Measurements from ENCODE around the gene NUMBL. TPM values are rescaled to one million over a fixed set of nuclear protein-coding genes. Genes with fewer than 3 reads are reported as not detected.

NUMBL gene
- total RNA-seq, 4 donors from 2014 or later: 5.5 to 16.7 (median 14.1) TPM

- Histone ChIP-seq H3K4me3 (peak overlapping the region; percentile 64 to 90 (median 85)), H3K27me3 (no peaks in the 10 kb centered on the region), H3K9me3 (no peaks in the 10 kb centered on the region), H3K4me1 (peaks cover 39 to 50% of the 10 kb centered on the region in 2 donors), H3K36me3 (peaks cover 0 to 8% of the 10 kb centered on the region in 2 donors), H3K27ac (peak overlapping the region; percentile 89 to 98 (median 92))
- intact Hi-C loops (cut with DNase I; ENCODE audit: low total_unique reads) (loop anchor here (5.0 to 10.0 kb wide), 2 partner anchors 273 to 295 kb away; partner anchors contain the start of gene SERTAD3), in situ Hi-C loops (cut with MboI; ENCODE audit: low sequenced_read_pairs in 4 of 4) (no loop called here)
- DNase-seq: peak in 1 of 2 donors; percentile 46
- ATAC-seq: no peak
- TF ChIP-seq POLR2A (IDR thresholded peaks at IDR 0.05) (no peak), CTCF (IDR thresholded peaks at IDR 0.05 in 4 of 5, conservative IDR thresholded peaks at IDR 0.05 in 1 of 5) (no peak)
These were observed 27.0 kb upstream of the NUMBL start for GRCh38 chr19:40717325-40717879.

DNA sequence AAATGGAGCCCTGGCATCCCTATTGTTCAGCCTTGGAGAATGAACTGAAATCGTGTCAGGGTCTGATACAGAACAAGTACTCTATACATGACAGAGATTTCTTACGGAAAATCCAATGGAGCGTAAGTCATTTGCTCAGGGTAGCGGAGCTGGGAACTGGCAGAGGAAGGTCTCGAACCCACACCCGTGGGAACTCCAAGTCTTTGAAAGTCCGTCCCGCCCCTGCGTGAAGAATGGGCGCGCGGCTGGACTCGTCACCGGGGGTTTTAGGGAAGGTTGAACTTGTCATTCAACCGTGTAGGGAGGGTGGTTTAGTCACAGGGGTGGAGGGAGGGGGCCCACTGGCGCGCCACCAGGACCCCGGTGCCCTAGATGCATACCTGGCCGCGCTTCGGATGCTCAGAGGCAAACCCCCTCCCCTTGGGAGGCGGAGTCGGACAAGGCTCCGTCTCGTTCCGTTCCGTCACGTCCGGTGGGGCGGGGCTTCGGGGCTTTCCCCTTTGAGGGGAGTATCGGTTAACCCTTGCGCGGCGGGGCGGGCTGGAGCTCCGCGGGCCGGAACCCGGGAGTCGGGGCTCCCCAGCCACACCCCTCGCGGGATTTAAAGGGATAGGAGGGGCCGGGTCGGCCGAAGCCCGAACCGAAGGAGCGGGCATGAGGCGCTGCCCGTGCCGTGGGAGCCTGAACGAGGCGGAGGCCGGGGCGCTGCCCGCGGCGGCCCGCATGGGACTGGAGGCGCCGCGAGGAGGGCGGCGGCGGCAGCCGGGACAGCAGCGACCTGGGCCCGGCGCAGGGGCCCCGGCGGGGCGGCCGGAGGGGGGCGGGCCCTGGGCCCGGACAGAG, 26.3 kb upstream of the NUMBL start, which contains the start of the genes COQ8B and ITPKC:
Gene COQ8B (minus strand): TSS at position 405 of the 843 bp plus-strand sequence. CDS start 2,254 bp downstream, outside the sequence.
Gene ITPKC (plus strand): TSS at position 631 of the 843 bp plus-strand sequence. CDS start 24 bp downstream, at position 655.
- ATAC-seq (peak; percentile 67 to 68), DNase-seq (peak; percentile 98 to 99)
- TF ChIP-seq CTCF (IDR thresholded peaks at IDR 0.05 in 4 of 5, conservative IDR thresholded peaks at IDR 0.05 in 1 of 5) (peak in 2 of 5 experiments; percentile 34 to 47), POLR2A (IDR thresholded peaks at IDR 0.05) (peak; percentile 93 to 94)
- peak within 1 kb of the TSS; percentile 64 to 90 (median 85) for H3K4me3 ChIP-seq
- H3K27ac ChIP-seq: peak within 1 kb of the TSS; percentile 89 to 98 (median 92)
- H3K9me3 ChIP-seq: no peaks in the 10 kb centered on the region
- H3K4me1 ChIP-seq: peaks cover 35 to 46% of the 10 kb centered on the region in 2 donors
- in situ Hi-C loops (cut with MboI; ENCODE audit: low sequenced_read_pairs in 4 of 4): no loop called here
- intact Hi-C loops (cut with DNase I; ENCODE audit: low total_unique reads): loop anchor here (1.0 to 10.0 kb wide), 3 partner anchors 83 to 294 kb away; partner anchors contain the start of genes EGLN2 and SERTAD3
- peaks cover 0 to 12% of the 10 kb centered on the region in 2 donors for H3K36me3 ChIP-seq
- no peaks in the 10 kb centered on the region for H3K27me3 ChIP-seq

DNA sequence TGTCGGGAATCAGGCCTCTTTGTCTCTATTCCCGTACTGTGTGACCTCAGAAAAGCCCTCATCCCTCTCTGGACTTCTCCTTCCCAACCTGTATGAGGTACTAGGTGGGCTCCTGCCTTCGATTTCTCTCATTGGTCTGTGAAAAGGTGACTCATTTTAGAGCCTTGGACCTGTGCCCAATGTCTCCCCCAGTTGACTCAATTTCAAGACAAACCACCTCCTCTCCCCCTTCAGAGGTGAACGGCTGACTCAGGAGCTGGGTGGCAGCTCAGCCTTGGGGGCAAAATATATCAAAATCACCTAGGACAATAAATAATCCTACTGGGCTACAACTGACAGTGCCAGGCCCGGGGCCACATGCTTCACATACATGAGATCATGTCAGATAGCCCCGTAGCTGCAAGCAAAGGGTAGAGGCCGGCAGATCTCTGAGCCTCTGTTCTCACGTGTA, 25.6 kb upstream of the NUMBL start:
- peak overlapping the region; percentile 64 to 90 (median 85) for H3K4me3 ChIP-seq
- H3K27me3 ChIP-seq: no peaks in the 10 kb centered on the region
- in situ Hi-C loops (cut with MboI; ENCODE audit: low sequenced_read_pairs in 4 of 4) (no loop called here), intact Hi-C loops (cut with DNase I; ENCODE audit: low total_unique reads) (loop anchor here (1.0 to 10.0 kb wide), 3 partner anchors 83 to 294 kb away; partner anchors contain the start of genes EGLN2 and SERTAD3)
- H3K4me1 ChIP-seq: peaks cover 28 to 40% of the 10 kb centered on the region in 2 donors
- TF ChIP-seq CTCF (IDR thresholded peaks at IDR 0.05 in 4 of 5, conservative IDR thresholded peaks at IDR 0.05 in 1 of 5): no peak
- no peak for TF ChIP-seq POLR2A (IDR thresholded peaks at IDR 0.05)
- peak overlapping the region; percentile 89 to 98 (median 92) for H3K27ac ChIP-seq
- ATAC-seq (no peak), DNase-seq (no peak)
- no peaks in the 10 kb centered on the region for H3K9me3 ChIP-seq
- peaks cover 0 to 18% of the 10 kb centered on the region in 2 donors for H3K36me3 ChIP-seq

GRCh38 chr19:40714441-40715299, 24.2 kb upstream of the NUMBL start:
- intact Hi-C loops (cut with DNase I; ENCODE audit: low total_unique reads): loop anchor here (1.0 to 10.0 kb wide), 5 partner anchors 24 to 292 kb away; partner anchors contain the start of genes NUMBL, RAB4B and SERTAD3
- no peaks in the 10 kb centered on the region for H3K9me3 ChIP-seq
- peaks cover 18 to 27% of the 10 kb centered on the region in 2 donors for H3K4me1 ChIP-seq
- peak overlapping the region; percentile 64 to 90 (median 85) for H3K4me3 ChIP-seq
- peak overlapping the region; percentile 89 to 98 (median 92) for H3K27ac ChIP-seq
- peak; percentile 41 for ATAC-seq
- peaks cover 0 to 32% of the 10 kb centered on the region in 2 donors for H3K36me3 ChIP-seq
- H3K27me3 ChIP-seq: no peaks in the 10 kb centered on the region
- peak in 1 of 5 experiments; percentile 6 for TF ChIP-seq CTCF (IDR thresholded peaks at IDR 0.05 in 4 of 5, conservative IDR thresholded peaks at IDR 0.05 in 1 of 5)
- no peak for TF ChIP-seq POLR2A (IDR thresholded peaks at IDR 0.05)
- DNase-seq: peak; percentile 87 to 92
- in situ Hi-C loops (cut with MboI; ENCODE audit: low sequenced_read_pairs in 4 of 4): no loop called here

Data from gastrocnemius medialis (tissue), 4 donors.